ENCODE measurements around the gene FAM193A. TPM values are rescaled to one million over a fixed set of nuclear protein-coding genes. Genes with fewer than 3 reads are reported as not detected.
A peak's percentile ranks its signal among the peaks of the same experiment; 100 is the strongest.

FAM193A gene
- total RNA-seq, 1 donor from 2014 or later, result 30.9 TPM

DNA sequence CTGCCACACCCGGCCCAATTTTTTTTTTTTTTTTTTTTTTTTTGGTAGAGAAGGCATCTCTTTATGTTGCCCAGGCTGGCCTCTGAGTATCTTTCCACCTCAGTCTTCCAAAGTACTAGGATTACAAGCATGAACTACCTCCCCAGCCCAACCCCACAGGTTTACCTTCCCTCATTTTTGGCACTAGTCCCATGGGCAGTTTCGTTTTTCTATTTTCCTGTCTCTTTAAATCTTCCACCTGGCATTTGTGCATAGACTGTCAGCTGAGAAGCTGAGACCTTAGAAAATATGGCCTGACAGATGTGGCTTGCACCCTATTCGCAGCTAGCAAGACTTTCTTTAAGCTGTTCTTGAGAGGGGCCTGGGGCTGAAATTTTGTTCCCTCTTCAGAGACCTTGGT is 191.8 kb downstream of the FAM193A start:
- H3K9me3 ChIP-seq, result no peaks in the 10 kb centered on the region
- H3K27me3 ChIP-seq, result no peaks in the 10 kb centered on the region
- H3K4me1 ChIP-seq, result no peaks in the 10 kb centered on the region
- TF ChIP-seq, protein P1, sequence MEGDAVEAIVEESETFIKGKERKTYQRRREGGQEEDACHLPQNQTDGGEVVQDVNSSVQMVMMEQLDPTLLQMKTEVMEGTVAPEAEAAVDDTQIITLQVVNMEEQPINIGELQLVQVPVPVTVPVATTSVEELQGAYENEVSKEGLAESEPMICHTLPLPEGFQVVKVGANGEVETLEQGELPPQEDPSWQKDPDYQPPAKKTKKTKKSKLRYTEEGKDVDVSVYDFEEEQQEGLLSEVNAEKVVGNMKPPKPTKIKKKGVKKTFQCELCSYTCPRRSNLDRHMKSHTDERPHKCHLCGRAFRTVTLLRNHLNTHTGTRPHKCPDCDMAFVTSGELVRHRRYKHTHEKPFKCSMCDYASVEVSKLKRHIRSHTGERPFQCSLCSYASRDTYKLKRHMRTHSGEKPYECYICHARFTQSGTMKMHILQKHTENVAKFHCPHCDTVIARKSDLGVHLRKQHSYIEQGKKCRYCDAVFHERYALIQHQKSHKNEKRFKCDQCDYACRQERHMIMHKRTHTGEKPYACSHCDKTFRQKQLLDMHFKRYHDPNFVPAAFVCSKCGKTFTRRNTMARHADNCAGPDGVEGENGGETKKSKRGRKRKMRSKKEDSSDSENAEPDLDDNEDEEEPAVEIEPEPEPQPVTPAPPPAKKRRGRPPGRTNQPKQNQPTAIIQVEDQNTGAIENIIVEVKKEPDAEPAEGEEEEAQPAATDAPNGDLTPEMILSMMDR (IDR thresholded peaks at IDR 0.05), result no peak
- peaks cover 16 to 46% of the 10 kb centered on the region in 2 donors for H3K36me3 ChIP-seq
- no peak overlapping the region for H3K4me3 ChIP-seq
- intact Hi-C loops (cut with DNase I), result no loop called here
- H3K27ac ChIP-seq, result no peak overlapping the region
- DNase-seq (ENCODE audit: low spot score in 2 of 2), result no peak

DNA sequence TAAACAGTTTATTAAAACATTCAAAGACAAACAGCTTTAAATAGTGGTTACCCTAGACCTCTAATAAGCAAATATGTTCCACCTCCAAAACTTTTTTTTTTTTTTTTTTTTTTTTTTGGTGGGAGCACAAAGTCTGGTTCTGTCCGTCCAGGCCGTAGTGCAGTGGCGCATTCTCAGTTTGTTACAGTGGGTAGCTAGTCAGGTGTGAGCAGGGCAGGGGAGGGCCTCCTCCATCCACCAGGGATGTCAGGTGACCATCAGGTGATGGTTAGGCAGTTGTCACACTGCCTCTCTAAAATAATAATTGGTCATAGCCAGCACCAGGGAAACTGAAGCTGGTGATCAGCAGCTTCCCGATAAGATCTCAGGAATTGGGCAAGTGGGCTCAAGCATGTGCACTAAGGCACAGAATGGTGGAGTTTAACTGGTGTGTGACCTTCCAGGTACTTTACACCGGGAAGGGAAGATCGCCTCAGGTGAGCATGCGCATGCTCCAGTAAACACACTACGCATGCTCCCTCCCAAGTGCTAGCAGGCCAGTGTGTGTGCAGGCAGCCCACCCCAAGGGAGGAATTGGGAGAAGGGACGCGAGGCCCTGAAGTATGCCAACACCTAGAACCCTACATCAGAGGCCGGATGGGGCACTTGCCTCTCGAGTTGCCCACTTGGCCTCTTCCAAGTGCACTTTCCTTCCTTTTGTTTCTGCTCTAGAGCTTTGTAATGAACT is 192.5 kb downstream of the FAM193A start:
- H3K4me1 ChIP-seq, result no peaks in the 10 kb centered on the region
- H3K27ac ChIP-seq, result no peak overlapping the region
- TF ChIP-seq, protein P1 (IDR thresholded peaks at IDR 0.05), result no peak
- no peaks in the 10 kb centered on the region for H3K9me3 ChIP-seq
- DNase-seq (ENCODE audit: low spot score in 2 of 2), result no peak
- H3K27me3 ChIP-seq, result no peaks in the 10 kb centered on the region
- intact Hi-C loops (cut with DNase I), result no loop called here
- no peak overlapping the region for H3K4me3 ChIP-seq
- H3K36me3 ChIP-seq, result peaks cover 22 to 53% of the 10 kb centered on the region in 2 donors

DNA sequence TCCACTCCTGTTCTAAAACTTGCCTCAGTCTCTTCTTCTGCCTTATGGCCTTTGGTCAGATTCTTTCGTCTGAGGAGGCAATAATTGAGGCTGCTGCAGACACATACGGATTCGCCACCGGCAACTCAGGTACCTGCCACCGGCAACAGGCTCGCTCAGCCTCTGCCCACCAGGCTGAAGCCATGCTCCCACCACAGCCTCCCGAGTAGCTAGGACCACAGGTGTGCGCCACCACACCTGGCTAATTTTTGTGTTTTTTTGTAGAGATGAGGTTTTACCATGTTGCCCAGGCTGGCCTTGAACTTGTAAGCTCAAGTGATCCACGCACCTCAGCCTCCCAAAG is 193.1 kb downstream of the FAM193A start:
- no peak overlapping the region for H3K27ac ChIP-seq
- H3K27me3 ChIP-seq, result no peaks in the 10 kb centered on the region
- H3K9me3 ChIP-seq, result no peaks in the 10 kb centered on the region
- no peak overlapping the region for H3K4me3 ChIP-seq
- no peaks in the 10 kb centered on the region for H3K4me1 ChIP-seq
- DNase-seq (ENCODE audit: low spot score in 2 of 2), result no peak
- intact Hi-C loops (cut with DNase I), result no loop called here
- peaks cover 22 to 54% of the 10 kb centered on the region in 2 donors for H3K36me3 ChIP-seq
- TF ChIP-seq, protein P1 (IDR thresholded peaks at IDR 0.05), result no peak

DNA sequence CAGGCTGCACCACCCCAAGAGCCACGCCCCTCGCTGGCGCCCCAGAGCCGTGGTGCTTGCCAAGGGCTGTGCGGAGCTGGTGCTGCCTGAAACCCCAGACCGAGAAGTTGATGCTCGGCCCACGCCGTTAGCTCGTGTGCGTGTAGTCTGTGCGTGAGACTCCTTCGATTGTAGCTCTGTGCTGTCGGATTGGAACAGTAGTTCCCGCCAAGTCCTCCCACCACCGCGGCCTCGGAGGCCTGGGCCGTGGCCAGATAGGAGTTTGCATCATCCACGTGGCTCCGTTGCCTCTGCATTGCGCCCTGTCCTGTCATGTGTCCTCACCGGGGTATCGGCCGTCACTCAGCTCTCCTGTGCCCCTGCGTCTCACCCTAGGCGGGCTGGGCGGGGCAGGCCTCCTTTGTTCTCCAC is 195.5 kb downstream of the FAM193A start:
- TF ChIP-seq, protein P1 (IDR thresholded peaks at IDR 0.05), result no peak
- H3K27ac ChIP-seq, result no peak overlapping the region
- peaks cover 22 to 46% of the 10 kb centered on the region in 2 donors for H3K36me3 ChIP-seq
- H3K9me3 ChIP-seq, result peaks cover 0 to 16% of the 10 kb centered on the region in 2 donors
- no peak overlapping the region for H3K4me3 ChIP-seq
- H3K27me3 ChIP-seq, result no peaks in the 10 kb centered on the region
- peak in 1 of 2 donors; percentile 61 for DNase-seq (ENCODE audit: low spot score in 2 of 2)
- H3K4me1 ChIP-seq, result no peaks in the 10 kb centered on the region
- intact Hi-C loops (cut with DNase I), result no loop called here

DNA sequence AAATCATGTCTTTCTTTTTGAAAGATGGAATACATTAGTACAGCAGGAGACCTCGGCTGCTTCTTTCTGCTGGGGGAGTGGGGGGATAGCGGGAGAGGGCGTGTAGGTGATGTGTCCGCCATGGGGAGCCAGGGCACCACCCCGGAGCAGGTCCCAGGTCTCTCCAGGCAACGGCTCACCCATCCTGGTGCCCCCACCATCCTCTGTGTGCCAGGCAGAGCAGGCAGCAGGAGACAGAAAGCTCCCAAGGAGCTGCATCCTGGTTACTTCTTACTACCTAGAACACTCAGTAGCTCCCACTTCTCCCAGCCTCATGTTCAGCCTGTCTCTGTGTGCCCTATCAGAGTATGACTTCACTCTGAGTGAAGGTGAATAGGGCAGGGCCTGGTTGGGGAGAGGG is 196.1 kb downstream of the FAM193A start:
- no peak overlapping the region for H3K27ac ChIP-seq
- TF ChIP-seq, protein P1 (IDR thresholded peaks at IDR 0.05), result no peak
- H3K27me3 ChIP-seq, result no peaks in the 10 kb centered on the region
- peaks cover 0 to 16% of the 10 kb centered on the region in 2 donors for H3K9me3 ChIP-seq
- no peaks in the 10 kb centered on the region for H3K4me1 ChIP-seq
- no peak overlapping the region for H3K4me3 ChIP-seq
- intact Hi-C loops (cut with DNase I), result no loop called here
- peaks cover 22 to 46% of the 10 kb centered on the region in 2 donors for H3K36me3 ChIP-seq
- no peak for DNase-seq (ENCODE audit: low spot score in 2 of 2)
